ENCODE results near the gene C11orf21. TPM values are rescaled to one million over a fixed set of nuclear protein-coding genes. Genes with fewer than 3 reads are reported as not detected.
A peak's percentile ranks its signal among the peaks of the same experiment; 100 is the strongest.

The C11orf21 gene
- total RNA-seq, 2 experiments from 2014 or later: 66.0 to 68.3 TPM

- Mint-ChIP-seq H3K4me1 (no peaks in the 10 kb centered on the region), H3K27ac (no peak overlapping the region), H3K27me3 (peaks cover 9% of the 10 kb centered on the region), H3K4me3 (no peak overlapping the region), H3K36me3 (ENCODE audit: low read depth) (peaks cover 2% of the 10 kb centered on the region), H3K9me3 (peaks cover 2% of the 10 kb centered on the region)
- no peak for DNase-seq
- POLR2A ChIA-PET: no interaction called here
- CTCF ChIA-PET: no interaction called here
Observed at GRCh38 chr11:2331404-2331803, 29.7 kb upstream of the C11orf21 start.

GRCh38 chr11:2330696-2331095 lies 29.0 kb upstream of the C11orf21 start:
- ChIA-PET CTCF (no interaction called here), POLR2A (no interaction called here)
- H3K36me3 Mint-ChIP-seq (ENCODE audit: low read depth): peaks cover 2% of the 10 kb centered on the region
- H3K4me3 Mint-ChIP-seq: no peak overlapping the region
- DNase-seq: no peak
- H3K27me3 Mint-ChIP-seq: peaks cover 9% of the 10 kb centered on the region
- H3K4me1 Mint-ChIP-seq: no peaks in the 10 kb centered on the region
- H3K9me3 Mint-ChIP-seq: peaks cover 2% of the 10 kb centered on the region
- no peak overlapping the region for H3K27ac Mint-ChIP-seq

- Mint-ChIP-seq H3K4me3 (no peak overlapping the region), H3K36me3 (ENCODE audit: low read depth) (peaks cover 2% of the 10 kb centered on the region), H3K27ac (no peak overlapping the region), H3K27me3 (peaks cover 6% of the 10 kb centered on the region), H3K9me3 (peaks cover 2% of the 10 kb centered on the region), H3K4me1 (no peaks in the 10 kb centered on the region)
- DNase-seq: no peak
- POLR2A ChIA-PET: no interaction called here
- CTCF ChIA-PET: no interaction called here
Observed at GRCh38 chr11:2329551-2329950, 27.8 kb upstream of the C11orf21 start.

GRCh38 chr11:2328656-2329354 lies 27.1 kb upstream of the C11orf21 start:
- Mint-ChIP-seq H3K4me3 (no peak overlapping the region), H3K9me3 (peaks cover 2% of the 10 kb centered on the region), H3K27ac (no peak overlapping the region), H3K36me3 (ENCODE audit: low read depth) (peaks cover 2% of the 10 kb centered on the region), H3K4me1 (no peaks in the 10 kb centered on the region), H3K27me3 (peaks cover 7% of the 10 kb centered on the region)
- no peak for DNase-seq
- POLR2A ChIA-PET: no interaction called here
- CTCF ChIA-PET: no interaction called here

GRCh38 chr11:2328021-2328420 lies 26.3 kb upstream of the C11orf21 start:
- CTCF ChIA-PET: no interaction called here
- peaks cover 13% of the 10 kb centered on the region for H3K27me3 Mint-ChIP-seq
- H3K4me3 Mint-ChIP-seq: no peak overlapping the region
- POLR2A ChIA-PET: no interaction called here
- DNase-seq: no peak
- H3K4me1 Mint-ChIP-seq: no peaks in the 10 kb centered on the region
- H3K36me3 Mint-ChIP-seq (ENCODE audit: low read depth): peaks cover 4% of the 10 kb centered on the region
- no peak overlapping the region for H3K27ac Mint-ChIP-seq
- H3K9me3 Mint-ChIP-seq: peaks cover 2% of the 10 kb centered on the region

- Mint-ChIP-seq H3K9me3 (peaks cover 2% of the 10 kb centered on the region), H3K4me1 (no peaks in the 10 kb centered on the region), H3K36me3 (ENCODE audit: low read depth) (peaks cover 4% of the 10 kb centered on the region), H3K27ac (no peak overlapping the region), H3K4me3 (no peak overlapping the region), H3K27me3 (peaks cover 22% of the 10 kb centered on the region)
- POLR2A ChIA-PET: no interaction called here
- DNase-seq: peak; percentile 8
- CTCF ChIA-PET: no interaction called here
Observed at GRCh38 chr11:2327032-2327431, 25.3 kb upstream of the C11orf21 start.

GRCh38 chr11:2325719-2326118 lies 24.0 kb upstream of the C11orf21 start:
- ChIA-PET POLR2A (interaction anchor here (1.5 kb wide), 1 partner anchor 19 kb away, joined by 4 read pairs; no protein-coding TSS in a partner anchor), CTCF (no interaction called here)
- no peaks in the 10 kb centered on the region for H3K4me1 Mint-ChIP-seq
- peaks cover 2% of the 10 kb centered on the region for H3K9me3 Mint-ChIP-seq
- H3K27ac Mint-ChIP-seq: no peak overlapping the region
- H3K36me3 Mint-ChIP-seq (ENCODE audit: low read depth): peaks cover 2% of the 10 kb centered on the region
- DNase-seq: no peak
- no peak overlapping the region for H3K4me3 Mint-ChIP-seq
- H3K27me3 Mint-ChIP-seq: peaks cover 29% of the 10 kb centered on the region

GRCh38 chr11:2325123-2325522 lies 23.4 kb upstream of the C11orf21 start:
- Mint-ChIP-seq H3K36me3 (ENCODE audit: low read depth) (peaks cover 2% of the 10 kb centered on the region), H3K27me3 (peaks cover 30% of the 10 kb centered on the region), H3K27ac (no peak overlapping the region), H3K4me3 (no peak overlapping the region), H3K4me1 (no peaks in the 10 kb centered on the region), H3K9me3 (no peaks in the 10 kb centered on the region)
- ChIA-PET POLR2A (interaction anchor here (1.5 kb wide), 1 partner anchor 19 kb away, joined by 4 read pairs; no protein-coding TSS in a partner anchor), CTCF (no interaction called here)
- DNase-seq: peak; percentile 4

GRCh38 chr11:2321311-2321683 lies 19.6 kb upstream of the C11orf21 start:
- peak; percentile 15 for DNase-seq
- no peak overlapping the region for H3K4me3 Mint-ChIP-seq
- ChIA-PET POLR2A (interaction anchor here (1.7 kb wide), 1 partner anchor 10 kb away, joined by 4 read pairs; no protein-coding TSS in a partner anchor), CTCF (interaction anchor here (1.5 kb wide), 1 partner anchor 16 kb away, joined by 7 read pairs; no protein-coding TSS in a partner anchor)
- peaks cover 25% of the 10 kb centered on the region for H3K27me3 Mint-ChIP-seq
- H3K9me3 Mint-ChIP-seq: no peaks in the 10 kb centered on the region
- H3K36me3 Mint-ChIP-seq (ENCODE audit: low read depth): peaks cover 2% of the 10 kb centered on the region
- H3K27ac Mint-ChIP-seq: no peak overlapping the region
- H3K4me1 Mint-ChIP-seq: no peaks in the 10 kb centered on the region

GRCh38 chr11:2320568-2321310 lies 19.0 kb upstream of the C11orf21 start:
- ChIA-PET CTCF (interaction anchor here (1.0 to 1.5 kb wide), 2 partner anchors 15 kb away, joined by 3 to 7 read pairs; no protein-coding TSS in a partner anchor), POLR2A (interaction anchor here (1.7 kb wide), 1 partner anchor 9 kb away, joined by 4 read pairs; no protein-coding TSS in a partner anchor)
- Mint-ChIP-seq H3K27ac (no peak overlapping the region), H3K4me1 (no peaks in the 10 kb centered on the region), H3K36me3 (ENCODE audit: low read depth) (peaks cover 2% of the 10 kb centered on the region), H3K9me3 (no peaks in the 10 kb centered on the region), H3K27me3 (peaks cover 25% of the 10 kb centered on the region), H3K4me3 (no peak overlapping the region)
- peak; percentile 13 for DNase-seq

GRCh38 chr11:2319791-2320472 lies 18.2 kb upstream of the C11orf21 start:
- ChIA-PET CTCF (interaction anchor here (1.0 kb wide), 1 partner anchor 14 kb away, joined by 3 read pairs; no protein-coding TSS in a partner anchor), POLR2A (no interaction called here)
- H3K4me3 Mint-ChIP-seq: no peak overlapping the region
- H3K27ac Mint-ChIP-seq: no peak overlapping the region
- H3K4me1 Mint-ChIP-seq: no peaks in the 10 kb centered on the region
- H3K27me3 Mint-ChIP-seq: peaks cover 25% of the 10 kb centered on the region
- peaks cover 2% of the 10 kb centered on the region for H3K36me3 Mint-ChIP-seq (ENCODE audit: low read depth)
- H3K9me3 Mint-ChIP-seq: no peaks in the 10 kb centered on the region
- DNase-seq: peak; percentile 9

- H3K4me3 Mint-ChIP-seq: no peak overlapping the region
- H3K27me3 Mint-ChIP-seq: peaks cover 23% of the 10 kb centered on the region
- peak; percentile 15 for DNase-seq
- POLR2A ChIA-PET: interaction anchor here (2.9 kb wide), 1 partner anchor 15 kb away, joined by 15 read pairs; no protein-coding TSS in a partner anchor
- no peaks in the 10 kb centered on the region for H3K4me1 Mint-ChIP-seq
- CTCF ChIA-PET: no interaction called here
- peaks cover 2% of the 10 kb centered on the region for H3K36me3 Mint-ChIP-seq (ENCODE audit: low read depth)
- no peak overlapping the region for H3K27ac Mint-ChIP-seq
- H3K9me3 Mint-ChIP-seq: no peaks in the 10 kb centered on the region
Observed at GRCh38 chr11:2318707-2319106, 17.0 kb upstream of the C11orf21 start.

- H3K27me3 Mint-ChIP-seq: peaks cover 18% of the 10 kb centered on the region
- H3K4me3 Mint-ChIP-seq: no peak overlapping the region
- H3K4me1 Mint-ChIP-seq: no peaks in the 10 kb centered on the region
- H3K9me3 Mint-ChIP-seq: no peaks in the 10 kb centered on the region
- no peak overlapping the region for H3K27ac Mint-ChIP-seq
- no peaks in the 10 kb centered on the region for H3K36me3 Mint-ChIP-seq (ENCODE audit: low read depth)
- POLR2A ChIA-PET: interaction anchor here (0.5 to 2.9 kb wide), 2 partner anchors 14 to 652 kb away, joined by 3 to 15 read pairs; no protein-coding TSS in a partner anchor
- CTCF ChIA-PET: interaction anchor here (1.0 kb wide), 1 partner anchor 14 kb away, joined by 4 read pairs; no protein-coding TSS in a partner anchor
- peak; percentile 6 for DNase-seq
Observed at GRCh38 chr11:2318123-2318522, 16.4 kb upstream of the C11orf21 start.
